ENCODE data around the gene PCDHA11. TPM values are rescaled to one million over a fixed set of nuclear protein-coding genes. Genes with fewer than 3 reads are reported as not detected.
"Not testable (repeated sequence)": the region's sequence is repeated elsewhere in the genome, so short reads cannot be mapped to it uniquely, and the experiment has no call there.

Gene PCDHA11
- total and polyA plus RNA-seq, 8 donors: 0.03 to 1.1 (median 0.32) TPM; not detected in 4

DNA sequence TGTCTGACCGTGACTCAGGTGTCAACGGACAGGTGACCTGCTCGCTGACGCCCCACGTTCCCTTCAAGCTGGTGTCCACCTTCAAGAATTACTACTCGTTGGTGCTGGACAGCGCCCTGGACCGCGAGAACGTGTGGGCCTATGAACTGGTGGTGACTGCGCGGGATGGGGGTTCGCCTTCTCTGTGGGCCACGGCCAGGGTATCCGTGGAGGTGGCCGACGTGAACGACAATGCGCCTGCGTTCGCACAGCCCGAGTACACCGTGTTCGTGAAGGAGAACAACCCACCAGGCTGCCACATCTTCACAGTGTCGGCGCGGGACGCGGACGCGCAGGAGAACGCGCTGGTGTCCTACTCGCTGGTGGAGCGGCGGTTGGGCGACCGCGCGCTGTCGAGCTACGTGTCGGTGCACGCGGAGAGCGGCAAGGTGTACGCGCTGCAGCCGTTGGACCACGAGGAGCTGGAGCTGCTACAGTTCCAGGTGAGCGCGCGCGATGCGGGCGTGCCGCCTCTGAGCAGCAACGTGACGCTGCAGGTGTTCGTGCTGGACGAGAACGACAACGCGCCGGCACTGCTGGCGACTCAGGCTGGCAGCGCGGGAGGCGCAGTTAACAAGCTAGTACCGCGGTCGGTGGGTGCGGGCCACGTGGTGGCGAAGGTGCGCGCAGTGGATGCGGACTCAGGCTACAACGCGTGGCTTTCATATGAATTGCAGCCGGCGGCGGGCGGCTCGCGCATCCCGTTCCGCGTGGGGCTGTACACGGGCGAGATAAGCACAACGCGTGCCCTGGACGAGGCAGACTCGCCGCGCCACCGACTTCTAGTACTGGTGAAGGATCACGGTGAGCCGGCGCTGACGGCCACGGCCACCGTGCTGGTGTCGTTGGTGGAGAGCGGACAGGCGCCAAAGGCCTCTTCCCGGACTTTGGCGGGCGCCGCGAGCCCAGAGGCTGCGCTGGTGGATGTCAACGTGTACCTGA lies 1.8 kb downstream of the PCDHA11 start:
- Histone ChIP-seq H3K4me1 (no peaks in the 10 kb centered on the region), H3K27ac (no peak overlapping the region), H3K4me3 (no peak overlapping the region), H3K36me3 (no peaks in the 10 kb centered on the region), H3K27me3 (peaks cover 0 to 47% (median 6%) of the 10 kb centered on the region in 3 donors), H3K9me3 (peaks cover 6 to 59% (median 52%) of the 10 kb centered on the region in 4 donors)
- WGBS, 5 donors: 46 to 60% (median 49%) methylated on average over 85 to 114 of the region's 114 CpGs
- intact Hi-C loops (cut with DNase I; ENCODE audit: low total_unique reads): no loop called here
- DNase-seq: no peak
- TF ChIP-seq EP300 (IDR thresholded peaks at IDR 0.05) (no peak), POLR2A (IDR thresholded peaks at IDR 0.05) (no peak)
- TF ChIP-seq, protein P1, sequence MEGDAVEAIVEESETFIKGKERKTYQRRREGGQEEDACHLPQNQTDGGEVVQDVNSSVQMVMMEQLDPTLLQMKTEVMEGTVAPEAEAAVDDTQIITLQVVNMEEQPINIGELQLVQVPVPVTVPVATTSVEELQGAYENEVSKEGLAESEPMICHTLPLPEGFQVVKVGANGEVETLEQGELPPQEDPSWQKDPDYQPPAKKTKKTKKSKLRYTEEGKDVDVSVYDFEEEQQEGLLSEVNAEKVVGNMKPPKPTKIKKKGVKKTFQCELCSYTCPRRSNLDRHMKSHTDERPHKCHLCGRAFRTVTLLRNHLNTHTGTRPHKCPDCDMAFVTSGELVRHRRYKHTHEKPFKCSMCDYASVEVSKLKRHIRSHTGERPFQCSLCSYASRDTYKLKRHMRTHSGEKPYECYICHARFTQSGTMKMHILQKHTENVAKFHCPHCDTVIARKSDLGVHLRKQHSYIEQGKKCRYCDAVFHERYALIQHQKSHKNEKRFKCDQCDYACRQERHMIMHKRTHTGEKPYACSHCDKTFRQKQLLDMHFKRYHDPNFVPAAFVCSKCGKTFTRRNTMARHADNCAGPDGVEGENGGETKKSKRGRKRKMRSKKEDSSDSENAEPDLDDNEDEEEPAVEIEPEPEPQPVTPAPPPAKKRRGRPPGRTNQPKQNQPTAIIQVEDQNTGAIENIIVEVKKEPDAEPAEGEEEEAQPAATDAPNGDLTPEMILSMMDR (IDR thresholded peaks at IDR 0.05): no peak

DNA sequence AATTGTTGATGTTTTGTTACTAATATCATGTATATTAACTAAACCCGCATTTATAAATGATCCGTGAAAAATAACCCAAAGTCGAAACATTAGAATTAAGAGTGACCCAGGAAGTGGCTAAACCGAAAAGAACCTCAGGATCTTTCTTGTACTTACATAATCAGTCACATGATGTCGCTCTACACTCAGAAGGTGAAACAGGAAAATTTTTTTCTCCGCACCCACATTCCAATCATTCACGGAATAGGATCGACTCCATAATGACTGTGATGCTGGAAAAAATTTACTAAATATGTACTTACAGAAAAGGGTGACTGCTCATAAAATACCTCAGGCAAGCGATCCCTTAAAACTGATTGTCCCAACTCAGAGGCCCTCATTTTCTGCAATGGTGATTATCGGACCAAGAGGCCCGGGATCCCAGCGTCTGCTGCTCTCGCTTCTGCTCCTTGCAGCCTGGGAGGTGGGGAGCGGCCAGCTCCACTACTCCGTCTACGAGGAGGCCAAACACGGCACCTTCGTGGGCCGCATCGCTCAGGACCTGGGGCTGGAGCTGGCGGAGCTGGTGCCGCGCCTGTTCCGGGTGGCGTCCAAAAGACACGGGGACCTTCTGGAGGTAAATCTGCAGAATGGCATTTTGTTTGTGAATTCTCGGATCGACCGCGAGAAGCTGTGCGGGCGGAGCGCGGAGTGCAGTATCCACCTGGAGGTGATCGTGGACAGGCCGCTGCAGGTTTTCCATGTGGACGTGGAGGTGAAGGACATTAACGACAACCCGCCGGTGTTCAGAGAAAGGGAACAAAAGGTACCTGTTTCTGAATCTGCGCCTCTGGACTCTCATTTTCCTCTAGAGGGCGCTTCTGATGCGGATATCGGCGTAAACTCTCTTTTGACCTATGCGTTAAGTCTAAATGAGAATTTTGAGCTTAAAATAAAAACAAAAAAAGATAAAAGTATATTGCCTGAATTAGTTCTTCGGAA lies 6.6 kb downstream of the PCDHA11 start, which contains the start of gene PCDHA12:
Gene PCDHA12 (plus strand): TSS at position 224 of the 981 bp plus-strand sequence. CDS start 165 bp downstream, at position 389.
- H3K9me3 ChIP-seq: peaks cover 17 to 66% (median 62%) of the 10 kb centered on the region in 4 donors
- DNase-seq: no peak
- TF ChIP-seq, protein P1 (IDR thresholded peaks at IDR 0.05): no peak
- TF ChIP-seq EP300 (IDR thresholded peaks at IDR 0.05) (no peak), POLR2A (IDR thresholded peaks at IDR 0.05) (no peak), POLR2AphosphoS5 (IDR thresholded peaks at IDR 0.05) (no peak)
- H3K4me3 ChIP-seq: no peak within 1 kb of the TSS
- intact Hi-C loops (cut with DNase I; ENCODE audit: low total_unique reads): no loop called here
- no peak within 1 kb of the TSS for H3K27ac ChIP-seq
- no peaks in the 10 kb centered on the region for H3K4me1 ChIP-seq
- H3K36me3 ChIP-seq: no peaks in the 10 kb centered on the region
- WGBS, 5 donors: 17 to 25% (median 20%) methylated on average over 31 to 47 of the region's 47 CpGs
- H3K27me3 ChIP-seq: peaks cover 0 to 58% (median 8%) of the 10 kb centered on the region in 3 donors

DNA sequence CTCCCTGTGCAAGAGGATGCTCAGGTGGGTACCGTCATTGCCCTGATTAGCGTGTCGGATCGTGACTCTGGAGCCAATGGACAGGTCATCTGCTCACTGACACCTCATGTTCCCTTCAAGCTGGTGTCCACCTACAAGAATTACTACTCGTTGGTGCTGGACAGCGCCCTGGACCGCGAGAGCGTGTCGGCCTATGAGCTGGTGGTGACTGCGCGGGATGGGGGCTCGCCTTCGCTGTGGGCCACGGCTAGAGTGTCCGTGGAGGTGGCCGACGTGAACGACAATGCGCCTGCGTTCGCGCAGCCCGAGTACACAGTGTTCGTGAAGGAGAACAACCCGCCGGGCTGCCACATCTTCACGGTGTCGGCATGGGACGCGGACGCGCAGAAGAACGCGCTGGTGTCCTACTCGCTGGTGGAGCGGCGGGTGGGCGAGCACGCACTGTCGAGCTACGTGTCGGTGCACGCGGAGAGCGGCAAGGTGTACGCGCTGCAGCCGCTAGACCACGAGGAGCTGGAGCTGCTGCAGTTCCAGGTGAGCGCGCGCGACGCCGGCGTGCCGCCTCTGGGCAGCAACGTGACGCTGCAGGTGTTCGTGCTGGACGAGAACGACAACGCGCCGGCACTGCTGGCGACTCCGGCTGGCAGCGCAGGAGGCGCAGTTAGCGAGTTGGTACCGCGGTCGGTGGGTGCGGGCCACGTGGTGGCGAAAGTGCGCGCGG lies 7.9 kb downstream of the PCDHA11 start:
- H3K4me3 ChIP-seq; H3K36me3 ChIP-seq; intact Hi-C loops (cut with DNase I; ENCODE audit: low total_unique reads); DNase-seq; H3K4me1 ChIP-seq; H3K27ac ChIP-seq: not testable (repeated sequence)
- Histone ChIP-seq H3K9me3 (peaks cover 10 to 62% (median 54%) of the 10 kb centered on the region in 4 donors), H3K27me3 (peaks cover 0 to 55% (median 8%) of the 10 kb centered on the region in 3 donors)
- WGBS, 5 donors: 40 to 58% (median 51%) methylated on average over 58 to 80 of the region's 80 CpGs

DNA sequence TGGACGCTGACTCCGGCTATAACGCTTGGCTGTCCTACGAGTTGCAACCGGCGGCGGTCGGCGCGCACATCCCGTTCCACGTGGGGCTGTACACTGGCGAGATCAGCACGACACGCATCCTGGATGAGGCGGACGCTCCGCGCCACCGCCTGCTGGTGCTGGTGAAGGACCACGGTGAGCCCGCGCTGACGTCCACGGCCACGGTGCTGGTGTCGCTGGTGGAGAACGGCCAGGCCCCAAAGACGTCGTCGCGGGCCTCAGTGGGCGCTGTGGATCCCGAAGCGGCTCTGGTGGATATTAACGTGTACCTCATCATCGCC lies 8.5 kb downstream of the PCDHA11 start:
- Histone ChIP-seq H3K4me1 (no peaks in the 10 kb centered on the region), H3K4me3 (no peak overlapping the region), H3K27ac (no peak overlapping the region), H3K9me3 (peaks cover 10 to 62% (median 56%) of the 10 kb centered on the region in 4 donors), H3K36me3 (no peaks in the 10 kb centered on the region), H3K27me3 (peaks cover 0 to 60% (median 8%) of the 10 kb centered on the region in 3 donors)
- 48 to 68% (median 52%) methylated on average over 4 to 37 of the region's 37 CpGs for WGBS, 5 donors
- TF ChIP-seq POLR2A (IDR thresholded peaks at IDR 0.05): no peak
- TF ChIP-seq EP300 (IDR thresholded peaks at IDR 0.05): no peak
- no peak for TF ChIP-seq POLR2AphosphoS5 (IDR thresholded peaks at IDR 0.05)
- TF ChIP-seq, protein P1 (IDR thresholded peaks at IDR 0.05): no peak
- intact Hi-C loops (cut with DNase I; ENCODE audit: low total_unique reads): no loop called here
- no peak for DNase-seq
